ENCODE measurements around the gene VMAC. TPM values are rescaled to one million over a fixed set of nuclear protein-coding genes. Genes with fewer than 3 reads are reported as not detected.

The VMAC gene
- total and polyA plus RNA-seq, 2 donors: 6.5 to 10.7 TPM

DNA sequence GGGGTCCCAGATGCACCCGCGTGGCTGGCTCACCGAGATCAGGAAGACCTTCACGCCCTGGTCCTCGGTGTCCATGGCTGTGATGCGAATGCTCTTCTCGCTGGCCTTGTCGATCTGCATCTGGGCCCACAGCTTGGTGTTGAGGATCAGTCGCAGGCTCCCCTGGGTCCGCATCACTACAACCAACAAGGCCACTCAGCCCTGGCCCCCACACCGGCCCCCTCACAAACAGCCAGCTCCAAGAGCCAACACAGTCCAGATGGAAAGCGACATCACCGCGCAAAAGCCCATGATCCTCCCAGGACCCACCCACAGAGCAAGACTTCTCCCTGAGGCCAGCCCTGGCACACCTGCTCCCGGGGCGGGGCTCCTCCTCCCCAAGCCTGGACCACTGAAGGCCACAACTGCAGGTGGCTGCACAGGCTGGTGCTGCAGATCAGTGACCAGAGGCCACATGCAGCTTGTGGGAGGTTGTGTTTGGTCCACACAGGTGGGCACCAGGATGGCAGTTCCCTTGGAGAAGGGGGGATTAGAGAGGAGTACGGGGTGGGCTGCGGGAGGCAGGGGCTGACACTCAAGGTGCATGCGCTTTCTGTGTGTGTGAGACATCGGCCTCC is 13.9 kb downstream of the VMAC start:
- peaks cover 8% of the 10 kb centered on the region for H3K36me3 ChIP-seq (ENCODE audit: insufficient read depth)
- no peak overlapping the region for H3K27ac ChIP-seq (ENCODE audit: low read depth)
- 91% methylated on average over 20 of the region's 20 CpGs for WGBS
- no peaks in the 10 kb centered on the region for H3K4me1 ChIP-seq (ENCODE audit: insufficient read depth)
- no peak for DNase-seq (ENCODE audit: extremely low spot score)
- no peak overlapping the region for H3K4me3 ChIP-seq (ENCODE audit: low read depth, low read length)

DNA sequence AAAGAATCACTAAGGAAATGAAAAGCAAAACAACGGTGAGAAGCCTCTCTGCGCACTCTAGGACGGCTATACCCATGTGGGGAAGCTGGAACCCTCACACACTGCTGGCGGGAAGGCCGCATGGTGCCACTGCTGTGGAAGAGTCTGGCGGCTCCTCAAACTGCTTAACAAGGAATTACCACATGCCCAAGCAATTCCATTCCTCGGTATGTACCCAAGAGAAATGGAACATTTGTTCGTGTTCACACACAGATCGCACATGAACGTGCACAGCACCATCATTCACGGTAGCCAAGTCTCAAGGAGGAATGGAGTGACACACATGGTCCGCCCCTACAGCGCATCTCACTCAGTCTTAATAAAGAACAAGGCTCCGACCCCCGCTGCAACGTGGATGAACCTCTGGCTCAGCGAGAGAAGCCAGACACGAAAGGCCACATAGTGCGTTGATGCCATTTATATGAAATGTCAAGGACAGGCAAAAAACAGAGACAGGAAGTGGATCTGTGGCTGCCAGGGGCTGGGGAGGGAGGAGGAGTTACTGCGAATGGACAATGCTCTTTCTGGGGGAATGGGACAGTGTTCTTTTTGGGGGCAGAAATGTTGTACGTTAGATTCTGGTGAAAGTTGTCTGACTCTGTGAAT is 17.0 kb downstream of the VMAC start:
- peaks cover 8% of the 10 kb centered on the region for H3K36me3 ChIP-seq (ENCODE audit: insufficient read depth)
- no peaks in the 10 kb centered on the region for H3K4me1 ChIP-seq (ENCODE audit: insufficient read depth)
- no peak overlapping the region for H3K4me3 ChIP-seq (ENCODE audit: low read depth, low read length)
- DNase-seq (ENCODE audit: extremely low spot score): no peak
- H3K27ac ChIP-seq (ENCODE audit: low read depth): no peak overlapping the region
- WGBS: 86% methylated on average over 21 of the region's 21 CpGs

DNA sequence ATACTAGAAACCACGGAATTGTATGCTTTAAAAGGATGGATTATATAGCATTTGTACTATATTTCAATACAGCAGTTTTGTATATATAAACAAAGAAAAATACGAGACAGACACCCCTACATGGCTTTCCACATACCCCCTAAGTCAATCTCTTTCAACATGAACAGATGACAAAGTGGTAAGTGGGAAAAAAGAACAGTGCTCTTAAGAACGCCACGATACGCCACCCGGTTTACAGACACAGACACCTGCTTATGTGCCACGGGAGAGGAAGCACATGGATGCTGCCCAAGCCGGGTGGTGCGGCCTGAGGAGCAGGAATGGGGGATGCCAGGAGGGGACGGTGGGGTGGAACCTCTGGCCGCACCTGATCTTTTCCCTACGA is 17.5 kb downstream of the VMAC start:
- Histone ChIP-seq H3K4me1 (ENCODE audit: insufficient read depth) (no peaks in the 10 kb centered on the region), H3K27ac (ENCODE audit: low read depth) (no peak overlapping the region), H3K36me3 (ENCODE audit: insufficient read depth) (peaks cover 8% of the 10 kb centered on the region), H3K4me3 (ENCODE audit: low read depth, low read length) (no peak overlapping the region)
- no peak for DNase-seq (ENCODE audit: extremely low spot score)
- 90% methylated on average over 12 of the region's 12 CpGs for WGBS

DNA sequence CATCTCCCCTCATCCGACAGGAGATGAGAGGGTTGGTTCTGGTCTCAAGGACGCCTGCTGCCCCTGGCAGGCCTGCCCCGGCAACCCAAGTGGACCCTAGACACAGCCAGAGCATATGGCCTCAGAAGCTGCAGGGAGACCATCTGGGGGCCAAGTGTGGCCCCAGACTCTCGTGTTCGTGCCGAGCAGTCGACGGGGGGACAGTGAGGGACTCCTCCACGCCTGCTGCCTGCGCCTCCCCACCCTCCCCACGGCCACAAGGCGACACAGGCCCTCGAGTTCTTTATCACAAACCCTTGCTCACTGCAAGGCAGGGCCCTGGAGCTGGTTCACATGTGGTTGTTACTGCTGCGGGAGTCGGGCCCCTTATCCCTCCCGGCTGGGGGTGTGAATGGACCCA is 18.7 kb downstream of the VMAC start:
- no peaks in the 10 kb centered on the region for H3K4me1 ChIP-seq (ENCODE audit: insufficient read depth)
- peaks cover 8% of the 10 kb centered on the region for H3K36me3 ChIP-seq (ENCODE audit: insufficient read depth)
- no peak overlapping the region for H3K27ac ChIP-seq (ENCODE audit: low read depth)
- no peak for DNase-seq (ENCODE audit: extremely low spot score)
- H3K4me3 ChIP-seq (ENCODE audit: low read depth, low read length): no peak overlapping the region
- WGBS: 94% methylated on average over 16 of the region's 16 CpGs

DNA sequence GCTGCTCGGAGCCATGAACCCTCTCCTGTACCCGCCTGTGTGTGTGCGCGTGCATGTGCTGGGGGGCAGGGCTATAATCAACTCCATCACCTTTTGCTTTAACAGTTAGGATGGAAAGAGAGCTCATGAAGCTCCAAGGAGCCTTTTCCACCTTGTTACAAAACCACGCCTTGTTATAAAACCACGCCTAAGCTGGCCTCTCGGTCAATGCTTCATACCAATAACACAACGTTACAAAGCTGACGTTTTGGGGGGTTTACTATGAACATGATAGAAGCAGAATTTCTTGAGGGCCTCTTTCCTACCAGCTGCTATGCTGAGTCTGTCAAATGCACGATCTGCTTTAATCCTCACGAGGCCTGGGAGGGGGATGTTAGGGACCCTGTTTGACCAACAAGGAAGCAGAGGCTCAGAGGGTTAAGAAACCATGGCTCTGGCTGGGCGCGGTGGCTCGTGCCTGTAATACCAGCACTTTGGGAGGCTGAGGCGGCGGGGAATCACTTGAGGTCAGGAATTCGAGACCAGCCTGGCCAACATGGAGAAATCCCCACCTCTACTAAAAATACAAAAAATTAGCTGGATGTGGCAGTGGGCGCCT is 21.3 kb downstream of the VMAC start:
- WGBS: 66% methylated on average over 18 of the region's 18 CpGs
- peaks cover 3% of the 10 kb centered on the region for H3K36me3 ChIP-seq (ENCODE audit: insufficient read depth)
- no peak for DNase-seq (ENCODE audit: extremely low spot score)
- H3K4me3 ChIP-seq (ENCODE audit: low read depth, low read length): no peak overlapping the region
- no peak overlapping the region for H3K27ac ChIP-seq (ENCODE audit: low read depth)
- H3K4me1 ChIP-seq (ENCODE audit: insufficient read depth): no peaks in the 10 kb centered on the region

DNA sequence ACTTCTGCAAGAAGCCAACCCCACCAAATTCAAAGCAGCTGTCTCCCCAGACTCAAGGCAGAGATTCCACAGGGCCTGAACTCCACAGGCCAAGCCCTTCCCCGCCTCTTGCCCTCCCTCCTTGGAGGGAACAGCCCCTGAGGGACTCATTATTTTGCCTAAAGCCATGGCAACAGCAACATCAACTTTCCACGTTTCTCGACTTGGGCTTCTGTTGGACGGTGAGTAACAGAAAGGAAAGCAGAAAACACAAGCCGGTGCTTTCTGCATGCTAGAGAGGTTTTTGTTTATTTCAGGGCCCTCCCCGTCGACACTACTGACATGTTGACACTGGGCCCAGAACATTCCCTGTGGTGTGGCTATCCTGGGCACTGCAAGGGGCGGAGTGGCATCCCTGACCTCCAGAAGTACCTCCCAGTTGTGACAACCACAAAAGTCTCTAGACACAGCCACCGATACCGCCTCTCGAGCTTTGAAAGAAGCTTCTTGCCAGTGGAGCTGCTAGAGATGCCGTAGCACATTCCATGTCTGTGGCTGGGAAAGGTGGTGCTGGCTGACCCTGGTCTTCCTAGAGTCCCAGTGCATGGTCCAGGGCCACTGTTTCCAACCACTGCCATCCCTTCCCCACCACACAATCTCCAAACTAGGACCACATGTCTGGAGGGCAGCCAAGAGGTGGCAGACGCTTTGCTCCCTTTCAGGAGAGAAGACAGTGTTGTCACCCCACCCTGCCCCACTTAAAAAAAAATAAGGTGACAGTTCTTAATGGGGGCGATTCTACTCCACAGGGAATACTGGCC is 22.2 kb downstream of the VMAC start:
- Histone ChIP-seq H3K4me1 (ENCODE audit: insufficient read depth) (no peaks in the 10 kb centered on the region), H3K4me3 (ENCODE audit: low read depth, low read length) (no peak overlapping the region), H3K27ac (ENCODE audit: low read depth) (peak overlapping the region; percentile 82), H3K36me3 (ENCODE audit: insufficient read depth) (peaks cover 3% of the 10 kb centered on the region)
- DNase-seq (ENCODE audit: extremely low spot score): no peak
- WGBS: 25% methylated on average over 14 of the region's 14 CpGs

DNA sequence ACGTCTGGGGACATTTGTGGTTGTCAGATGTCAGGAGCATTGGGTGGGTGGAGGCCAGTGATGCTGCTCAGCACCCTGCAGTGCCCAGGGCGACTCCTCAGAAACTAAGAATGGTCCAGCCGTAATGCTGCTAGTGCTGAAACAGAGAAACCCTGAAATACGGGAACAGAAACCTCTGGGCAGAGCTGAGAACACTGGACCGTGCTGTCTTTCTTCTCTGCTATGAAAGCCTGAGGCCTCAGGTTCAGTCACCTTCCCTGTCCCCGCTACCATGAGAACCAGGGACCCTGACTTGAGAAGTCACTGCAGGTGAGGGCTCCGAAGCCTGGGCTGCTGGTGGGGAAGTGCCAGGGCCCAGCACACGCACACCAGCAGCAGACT is 22.8 kb downstream of the VMAC start:
- DNase-seq (ENCODE audit: extremely low spot score): no peak
- WGBS: 75% methylated on average over 8 of the region's 8 CpGs
- Histone ChIP-seq H3K4me3 (ENCODE audit: low read depth, low read length) (no peak overlapping the region), H3K36me3 (ENCODE audit: insufficient read depth) (no peaks in the 10 kb centered on the region), H3K27ac (ENCODE audit: low read depth) (peak overlapping the region; percentile 82), H3K4me1 (ENCODE audit: insufficient read depth) (no peaks in the 10 kb centered on the region)

DNA sequence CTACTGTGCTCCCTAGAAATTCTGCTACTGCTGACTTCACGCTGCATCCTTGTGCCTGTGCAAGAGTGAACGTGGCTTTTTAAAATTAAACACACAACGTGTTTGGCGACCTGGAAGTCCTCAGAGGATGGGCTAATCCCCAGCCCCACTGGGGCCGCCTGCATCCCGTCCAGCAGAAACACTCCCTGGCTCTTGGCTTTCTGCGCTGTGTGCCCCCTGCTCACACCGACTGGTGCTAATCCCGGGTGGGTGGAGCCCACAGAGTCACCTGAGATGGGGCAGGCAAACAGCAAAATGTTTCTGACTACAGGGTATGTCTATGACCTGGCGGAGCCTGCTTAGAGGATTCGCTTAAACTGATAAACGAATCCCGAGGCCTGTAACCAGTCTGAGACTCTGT is 24.5 kb downstream of the VMAC start:
- Histone ChIP-seq H3K27ac (ENCODE audit: low read depth) (no peak overlapping the region), H3K36me3 (ENCODE audit: insufficient read depth) (no peaks in the 10 kb centered on the region), H3K4me1 (ENCODE audit: insufficient read depth) (no peaks in the 10 kb centered on the region), H3K4me3 (ENCODE audit: low read depth, low read length) (no peak overlapping the region)
- WGBS: 75% methylated on average over 13 of the region's 13 CpGs
- DNase-seq (ENCODE audit: extremely low spot score): no peak

DNA sequence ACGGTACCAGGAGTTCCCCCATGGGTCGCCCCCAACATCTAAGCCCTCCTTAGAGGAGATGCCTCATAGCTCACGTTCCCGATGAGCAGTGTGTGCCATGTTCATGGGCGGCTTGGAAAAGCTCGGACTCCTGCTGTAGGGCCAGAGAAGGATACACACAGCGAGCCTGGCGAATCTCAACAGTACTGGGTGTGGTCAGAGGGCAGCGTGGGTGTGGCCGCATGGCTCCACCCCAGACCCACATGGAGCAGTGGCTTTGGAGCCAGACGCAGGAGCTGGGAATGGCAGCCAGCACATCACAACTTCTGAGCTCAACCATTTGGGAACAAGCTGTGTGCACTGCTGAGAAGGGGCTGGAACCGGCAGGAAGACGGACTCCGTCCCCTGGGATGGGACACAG is 25.0 kb downstream of the VMAC start:
- Histone ChIP-seq H3K27ac (ENCODE audit: low read depth) (no peak overlapping the region), H3K4me1 (ENCODE audit: insufficient read depth) (no peaks in the 10 kb centered on the region), H3K4me3 (ENCODE audit: low read depth, low read length) (no peak overlapping the region), H3K36me3 (ENCODE audit: insufficient read depth) (no peaks in the 10 kb centered on the region)
- no peak for DNase-seq (ENCODE audit: extremely low spot score)
- WGBS: 72% methylated on average over 14 of the region's 14 CpGs

DNA sequence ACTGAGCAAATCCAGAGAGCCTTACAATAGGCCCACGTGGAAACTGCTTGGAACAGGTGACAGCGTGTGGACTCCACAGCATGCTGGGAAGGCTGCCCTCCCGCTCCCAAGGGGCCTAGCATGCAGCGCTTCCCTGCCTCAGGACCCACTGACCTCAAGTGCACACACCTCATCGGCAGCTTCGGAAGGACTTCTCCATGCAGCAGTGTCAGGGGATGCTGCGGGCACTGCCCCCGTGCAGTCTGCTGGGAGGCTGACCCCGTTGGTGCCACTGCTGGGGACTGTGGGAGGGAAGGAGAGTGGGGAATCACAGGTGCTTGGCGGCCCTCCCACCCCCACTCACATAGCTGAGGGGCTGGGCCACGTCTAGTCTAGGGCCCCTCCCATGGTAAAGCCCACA is 26.6 kb downstream of the VMAC start:
- 90% methylated on average over 11 of the region's 11 CpGs for WGBS
- no peak for DNase-seq (ENCODE audit: extremely low spot score)
- no peak overlapping the region for H3K27ac ChIP-seq (ENCODE audit: low read depth)
- H3K4me3 ChIP-seq (ENCODE audit: low read depth, low read length): no peak overlapping the region
- no peaks in the 10 kb centered on the region for H3K36me3 ChIP-seq (ENCODE audit: insufficient read depth)
- H3K4me1 ChIP-seq (ENCODE audit: insufficient read depth): no peaks in the 10 kb centered on the region

DNA sequence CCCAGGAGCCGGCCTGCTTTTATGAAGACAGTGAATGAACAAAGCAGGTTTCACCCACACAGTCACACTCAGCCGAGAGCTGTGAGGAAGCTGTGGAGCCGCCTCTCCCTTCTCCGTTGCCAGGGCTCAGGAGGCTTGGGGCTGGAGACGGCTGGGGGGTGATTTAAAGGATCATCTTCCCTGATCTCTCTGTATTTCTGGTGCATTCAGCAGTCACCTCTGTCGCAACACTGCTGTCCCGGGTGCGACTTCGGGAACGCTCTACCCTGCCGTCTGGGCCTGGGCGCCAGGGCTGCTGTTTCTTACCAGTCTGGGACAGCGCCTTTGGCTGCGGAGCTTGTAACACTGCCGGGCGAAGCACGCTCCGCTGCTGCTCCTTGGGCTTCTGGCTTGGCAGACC is 27.5 kb downstream of the VMAC start:
- Histone ChIP-seq H3K4me3 (ENCODE audit: low read depth, low read length) (no peak overlapping the region), H3K4me1 (ENCODE audit: insufficient read depth) (no peaks in the 10 kb centered on the region), H3K36me3 (ENCODE audit: insufficient read depth) (no peaks in the 10 kb centered on the region), H3K27ac (ENCODE audit: low read depth) (no peak overlapping the region)
- 92% methylated on average over 18 of the region's 18 CpGs for WGBS
- DNase-seq (ENCODE audit: extremely low spot score): no peak

DNA sequence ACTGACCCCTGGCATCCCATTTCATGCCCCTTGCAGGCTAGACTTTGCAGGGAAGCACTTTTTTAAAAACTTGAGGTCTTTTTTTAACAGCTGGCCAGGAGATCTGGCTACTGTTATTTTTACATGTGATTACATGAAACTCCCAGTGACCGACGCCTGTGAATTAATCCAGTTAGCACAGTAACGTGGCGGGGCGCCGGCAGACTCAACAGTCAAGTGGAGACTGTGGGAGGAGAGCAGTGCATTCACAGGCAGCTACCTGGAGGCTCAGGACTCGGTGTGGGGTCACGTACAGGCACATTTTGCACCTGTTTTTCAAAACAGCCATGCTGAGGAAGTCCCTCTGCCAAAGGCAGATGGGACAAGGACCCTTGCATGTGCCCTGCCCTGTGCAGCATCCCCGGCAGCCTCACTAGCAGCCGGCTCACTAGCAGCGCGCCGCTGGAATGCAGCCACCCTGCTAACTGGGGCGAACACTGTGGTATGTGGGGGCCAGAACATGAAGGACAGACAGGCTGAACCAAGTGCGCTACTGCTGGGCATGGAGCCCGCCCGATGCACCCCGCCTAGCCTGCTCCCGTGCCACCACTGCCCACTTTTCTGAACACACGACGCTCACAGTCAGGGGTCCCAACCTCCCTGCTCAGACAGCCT is 28.1 kb downstream of the VMAC start:
- H3K27ac ChIP-seq (ENCODE audit: low read depth): no peak overlapping the region

DNA sequence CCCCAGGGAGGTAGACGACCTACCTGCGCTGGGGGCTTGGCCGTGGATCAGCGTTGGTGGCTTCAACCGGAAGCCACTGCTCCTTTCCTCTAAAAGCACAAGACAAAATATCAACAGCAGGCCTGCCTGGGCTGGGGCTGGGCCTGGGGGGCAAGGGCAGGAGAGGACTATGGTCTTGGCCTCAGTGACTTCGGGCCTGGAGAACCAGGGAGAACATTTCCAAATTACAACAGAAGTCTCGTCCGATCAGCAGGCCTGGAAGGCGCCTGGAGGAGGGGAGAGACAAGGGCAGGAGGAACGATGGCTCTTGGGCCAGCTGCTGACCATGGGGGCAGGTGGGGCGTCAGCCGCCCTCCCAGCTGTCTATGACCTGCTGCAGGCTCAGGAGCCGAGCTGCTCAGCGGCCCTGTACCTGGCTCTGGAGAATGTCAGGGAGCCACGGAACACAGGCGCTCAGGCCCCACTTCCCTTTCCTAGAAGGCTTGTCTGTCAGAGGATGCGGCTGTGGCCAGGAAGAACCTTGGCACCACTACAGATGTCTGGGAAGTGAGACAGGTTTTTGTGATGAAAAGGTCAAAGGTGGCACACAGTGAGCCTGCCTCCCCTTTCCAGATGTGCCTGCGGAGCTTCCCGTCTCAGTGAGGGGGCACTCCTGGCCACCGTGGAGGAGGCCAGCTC is 28.9 kb downstream of the VMAC start:
- WGBS: 78% methylated on average over 20 of the region's 20 CpGs
- H3K27ac ChIP-seq (ENCODE audit: low read depth): no peak overlapping the region
- no peak for DNase-seq (ENCODE audit: extremely low spot score)
- no peaks in the 10 kb centered on the region for H3K4me1 ChIP-seq (ENCODE audit: insufficient read depth)
- no peaks in the 10 kb centered on the region for H3K36me3 ChIP-seq (ENCODE audit: insufficient read depth)
- H3K4me3 ChIP-seq (ENCODE audit: low read depth, low read length): no peak overlapping the region

More for the DNA sequence above, 28.1 kb downstream of the VMAC start:
- DNase-seq (ENCODE audit: extremely low spot score): no peak
- 93% methylated on average over 21 of the region's 21 CpGs for WGBS
- Histone ChIP-seq H3K4me1 (ENCODE audit: insufficient read depth) (no peaks in the 10 kb centered on the region), H3K36me3 (ENCODE audit: insufficient read depth) (no peaks in the 10 kb centered on the region), H3K4me3 (ENCODE audit: low read depth, low read length) (no peak overlapping the region)

Measured in urinary bladder (tissue), 4 donors.